SH-SY5Y (cell line): Measurements from ENCODE around the gene C20orf204.

Experiments
- GATA2 ChIP-seq: IDR thresholded peaks from 2 replicates; pipeline ENCODE4 v1.6.1; 2011; ENCODE audit warnings: mild to moderate bottlenecking, low read depth, low read length
- GATA3 ChIP-seq: IDR thresholded peaks from 2 replicates; pipeline ENCODE4 v1.6.1; 2011; ENCODE audit warnings: low read depth, mild to moderate bottlenecking, low read length, moderate library complexity

- TF ChIP-seq GATA3 (no peak), GATA2 (no peak)
Observed at GRCh38 chr20:64080813-64081623, 45.0 kb downstream of the C20orf204 start.
